Heart right ventricle (tissue), 16 donors: ENCODE results near the gene STUM. TPM values are rescaled to one million over a fixed set of nuclear protein-coding genes. Genes with fewer than 3 reads are reported as not detected.

Source experiments
- ATAC-seq, 8 donors: fragments of 200-7000 bp; cut with Tn5 transposase; one replicate each; pipeline ENCODE4 v1.9.1; 2020; ENCODE audit warnings: mild to moderate bottlenecking in 8 of 8, moderate library complexity in 8 of 8, moderate number of reproducible peaks in 1 of 8
- DNase-seq, 2 donors: peaks; one replicate each; pipeline ENCODE4 v3.0.0-alpha.2; 2020
- H3K27ac ChIP-seq, 10 donors: fragments of 200-600 bp; sonication (generic) in 2 of 10; one replicate each; pipeline versions ENCODE4 v1.5.0 to v1.8.0; 2020 to 2022; ENCODE audit warnings: mild to moderate bottlenecking in 3 of 10
- H3K27me3 ChIP-seq, 7 donors: fragments of 200-600 bp; one replicate each; pipeline ENCODE4 v1.8.0; 2021 to 2022; ENCODE audit warnings: mild to moderate bottlenecking in 2 of 7
- H3K36me3 ChIP-seq, 9 donors: fragments of 200-600 bp; sonication (generic) in 1 of 9; one replicate each; pipeline versions ENCODE4 v1.5.0 to v1.8.0; 2020 to 2022; ENCODE audit warnings: mild to moderate bottlenecking in 2 of 9
- H3K4me1 ChIP-seq, 9 donors: fragments of 200-600 bp; sonication (generic) in 1 of 9; one replicate each; pipeline versions ENCODE4 v1.5.0 to v1.8.0; 2020 to 2022; ENCODE audit warnings: mild to moderate bottlenecking in 4 of 9
- H3K4me3 ChIP-seq, 10 donors: fragments of 200-600 bp; sonication (generic) in 2 of 10; one replicate each; pipeline versions ENCODE4 v1.5.0 to v1.8.0; 2020 to 2022; ENCODE audit warnings: mild to moderate bottlenecking in 7 of 10, moderate library complexity in 2 of 10
- H3K9me3 ChIP-seq, 11 donors: fragments of 200-600 bp in 10 of 11; sonication (generic) in 2 of 11; one replicate each; pipeline versions ENCODE4 v1.5.0 to v1.8.0; 2013 to 2022; ENCODE audit warnings: mild to moderate bottlenecking in 2 of 11, control low read depth in 1 of 11, moderate library complexity in 1 of 11
- CTCF ChIP-seq, 9 donors: fragments of 200-600 bp; sonication (generic) in 2 of 9; IDR thresholded peaks; one replicate each; pipeline versions ENCODE4 v1.5.0 to v1.8.0; 2021 to 2022; ENCODE audit warnings: antibody characterized with exemption in 9 of 9, mild to moderate bottlenecking in 5 of 9, moderate library complexity in 1 of 9
- WGBS, 2 donors: extraction: QIAGEN DNeasy Blood & Tissue Kit; methylation state at CpG; one replicate each; pipeline ENCODE4 v1.1.7; 2013; ENCODE audit warnings: inconsistent platforms in 1 of 2; 5-methylcytosine and 5-hydroxymethylcytosine counted together
- intact Hi-C, 10 donors: fragments of 100-400 bp; cut with DNase I; formaldehyde crosslinking; loops; one replicate each; pipeline versions ENCODE4 v1.11.1 to v1.14.2; 2022
- polyA plus RNA-seq, 2 donors: library from polyadenylated mRNA; stranded (reverse); fragments of 200-250 nt; gene quantifications; one replicate each; pipeline ENCODE4 v1.2.3, GENCODE V29; 2013
- total RNA-seq, 10 donors: library from RNA; stranded (reverse); fragmentation: NEBNext Ultra II Directional in 3 of 10; extraction: Animal tissue kit (Norgen Biotek cat#: 25700) in 3 of 10; gene quantifications; one replicate each; pipeline versions ENCODE4 v1.2.1 to v1.2.4, GENCODE V29; 2021 to 2023
- donor health status: Arrhythmogenic right ventricular cardiomyopathy.
- donor health status: ischemic (EF 13 %, LVEDD 7.1; RV severe dilation, severe dysfunction).
- donor health status: healthy with polysubstance abuse.
- donor health status: DM: no; HTN: yes; CAD: no.
- donor health status: DM: no; HTN: no; CAD: no.
- donor health status: ischemic (EF 25% LVEDD 6.9; RV normal size, moderate dysfunction).
- donor health status: ischemic (EF 25% LVEDD 5.7; RV mildly dilated, moderate dysfunction).
- donor health status: healthy.
- donor health status: DM: yes; HTN: yes; CAD: no.
- donor health status: Ischemic cardiomyopathy.
- donor health status: ischemic (EF 35%, LVEDD 5.7; RV mildly dilated, moderate dysfunction).
- donor health status: nonischemic (EF 11% LVEDD 7.7; RV severe dilation, severe dysfunction).
- donor health status: DM: yes; HTN: yes; CAD: no.
- donor health status: PGD.
- donor health status: ischemic (EF 29% LVEDD 5.4; RV normal size, mild dysfunction).
- donor health status: nonischemic (EF 23%, LVEDD 6.1; RV moderate dilation, normal function).

Gene STUM
- total and polyA plus RNA-seq, 12 donors = 0.36 to 2.8 (median 0.94) TPM

DNA sequence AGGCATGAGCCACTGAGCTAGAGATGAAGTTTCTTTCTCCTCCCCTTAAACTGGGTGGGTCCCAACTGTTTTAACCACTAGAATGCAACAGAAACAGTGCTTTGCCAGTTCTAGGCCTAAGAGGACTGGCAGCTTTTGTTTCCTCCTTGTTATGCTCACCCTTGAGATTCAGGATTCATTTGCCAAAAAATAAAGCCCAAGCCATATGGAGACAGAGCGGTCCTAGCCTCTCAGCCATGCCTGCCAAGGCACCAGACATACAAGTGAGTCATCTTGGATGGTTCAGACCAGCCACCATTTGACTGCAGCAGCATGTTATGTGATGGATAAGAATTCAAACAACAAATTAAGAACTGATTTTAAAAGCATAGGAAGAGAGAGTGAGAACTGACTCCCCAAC is 38.1 kb upstream of the STUM start:
- WGBS, 2 donors = 82 to 89% methylated on average over 1 of the region's 1 CpG
- no peak overlapping the region for H3K4me3 ChIP-seq

DNA sequence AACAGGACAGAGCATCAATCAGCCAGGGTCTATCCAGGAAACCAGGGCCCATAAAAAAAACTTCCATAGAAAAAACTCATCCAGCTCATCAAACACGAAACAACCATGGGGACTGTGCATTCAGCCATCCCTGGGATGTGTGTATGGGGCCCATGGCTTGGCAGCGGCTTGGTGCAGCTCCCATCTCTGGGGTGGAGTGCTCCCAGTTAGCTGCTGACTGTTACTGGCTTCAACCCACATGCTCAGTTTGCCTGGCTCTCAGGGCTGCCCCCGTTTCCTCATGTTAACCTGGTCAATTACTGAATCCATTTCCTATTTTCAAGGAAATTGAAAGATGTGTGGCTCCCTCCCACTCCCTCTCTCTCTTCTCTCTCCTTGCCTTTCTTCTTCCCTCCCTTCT is 37.3 kb upstream of the STUM start:
- H3K4me1 ChIP-seq = no peaks in the 10 kb centered on the region
- no peak overlapping the region for H3K4me3 ChIP-seq
- DNase-seq = no peak
- ATAC-seq = no peak
- WGBS, 2 donors = 84 to 98% methylated on average over 3 of the region's 3 CpGs
- intact Hi-C loops = no loop called here
- TF ChIP-seq CTCF (IDR thresholded peaks at IDR 0.05) = no peak
- H3K36me3 ChIP-seq = no peaks in the 10 kb centered on the region
- H3K9me3 ChIP-seq = no peaks in the 10 kb centered on the region
- peaks cover 0 to 27% (median 8%) of the 10 kb centered on the region in 7 donors for H3K27me3 ChIP-seq
- H3K27ac ChIP-seq = no peak overlapping the region

More for the DNA sequence above, 38.1 kb upstream of the STUM start:
- H3K4me1 ChIP-seq = no peaks in the 10 kb centered on the region
- TF ChIP-seq CTCF (IDR thresholded peaks at IDR 0.05) = no peak
- DNase-seq (no peak), ATAC-seq (peak in 1 of 8 donors; percentile 48)
- no peaks in the 10 kb centered on the region for H3K9me3 ChIP-seq
- H3K36me3 ChIP-seq = no peaks in the 10 kb centered on the region
- peaks cover 0 to 27% (median 13%) of the 10 kb centered on the region in 7 donors for H3K27me3 ChIP-seq
- no peak overlapping the region for H3K27ac ChIP-seq
- intact Hi-C loops = no loop called here

DNA sequence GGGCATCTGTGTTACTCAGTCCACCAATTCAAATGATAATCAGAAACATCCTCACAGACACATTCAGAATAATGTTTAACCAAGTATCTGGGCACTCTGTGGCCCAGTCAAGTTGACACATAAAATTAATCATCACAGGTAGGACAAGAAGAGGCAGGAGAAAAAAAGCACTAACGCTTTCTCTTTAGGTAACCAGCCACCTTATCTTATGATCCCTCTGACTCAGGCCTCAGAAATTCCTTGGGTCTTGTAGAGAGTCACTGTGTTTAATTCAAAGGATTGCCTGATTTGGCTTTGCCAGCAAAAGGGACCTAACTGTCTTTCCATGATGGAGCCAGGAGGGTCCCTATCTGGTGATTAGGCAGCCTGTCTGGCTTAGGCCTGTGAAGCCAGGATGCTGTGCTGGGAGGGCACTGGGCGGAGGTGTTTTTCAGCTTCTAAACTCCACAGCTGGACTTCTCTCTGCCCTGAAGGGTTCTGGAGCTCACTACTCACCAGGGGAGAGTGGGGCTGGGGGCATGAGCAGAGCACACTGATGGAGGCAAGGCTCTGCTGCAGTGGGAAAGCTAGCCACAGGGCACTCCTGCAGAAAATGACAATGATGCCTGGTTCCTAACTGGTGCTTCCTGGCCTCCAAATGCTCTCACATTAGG is 36.4 kb upstream of the STUM start:
- Histone ChIP-seq H3K27ac (no peak overlapping the region), H3K9me3 (no peaks in the 10 kb centered on the region), H3K4me3 (no peak overlapping the region), H3K36me3 (no peaks in the 10 kb centered on the region), H3K4me1 (no peaks in the 10 kb centered on the region), H3K27me3 (peaks cover 0 to 24% (median 3%) of the 10 kb centered on the region in 7 donors)
- intact Hi-C loops = no loop called here
- no peak for TF ChIP-seq CTCF (IDR thresholded peaks at IDR 0.05)
- WGBS, 2 donors = 91 to 95% methylated on average over 2 of the region's 2 CpGs
- ATAC-seq (no peak), DNase-seq (no peak)

GRCh38 chr1:226518375-226518774 is 30.2 kb upstream of the STUM start:
- Histone ChIP-seq H3K4me3 (no peak overlapping the region), H3K27ac (no peak overlapping the region), H3K36me3 (no peaks in the 10 kb centered on the region), H3K9me3 (no peaks in the 10 kb centered on the region), H3K27me3 (peaks cover 0 to 15% (median 0%) of the 10 kb centered on the region in 7 donors), H3K4me1 (peaks cover 0 to 17% (median 0%) of the 10 kb centered on the region in 9 donors)
- TF ChIP-seq CTCF (IDR thresholded peaks at IDR 0.05) = no peak
- ATAC-seq = no peak
- intact Hi-C loops = loop anchor here in 1 of 10 donors (5.0 kb wide), 1 partner anchor 81 kb away; no protein-coding TSS in a partner anchor
- 92 to 97% methylated on average over 3 of the region's 3 CpGs for WGBS, 2 donors
- DNase-seq = no peak
